Osteocyte (in vitro differentiated cells): ENCODE data around the gene ANTKMT. TPM values are rescaled to one million over a fixed set of nuclear protein-coding genes. Genes with fewer than 3 reads are reported as not detected.

Experiments
- DNase-seq: peaks from one replicate; pipeline ENCODE4 v3.0.0; 2021; ENCODE audit warnings: mixed read lengths; ENCODE audit not compliant: unreplicated experiment; ENCODE audit errors: extremely low spot score
- H3K27ac Mint-ChIP-seq: one replicate; pipeline ENCODE4 v1.8.0; 2021; ENCODE audit warnings: mild to moderate bottlenecking, mixed read lengths; ENCODE audit not compliant: unreplicated experiment
- H3K27me3 Mint-ChIP-seq: one replicate; pipeline ENCODE4 v1.8.0; 2021; ENCODE audit warnings: mixed read lengths; ENCODE audit not compliant: unreplicated experiment
- H3K36me3 Mint-ChIP-seq: one replicate; pipeline ENCODE4 v1.8.0; 2021; ENCODE audit warnings: mixed read lengths; ENCODE audit not compliant: unreplicated experiment
- H3K4me1 Mint-ChIP-seq: one replicate; pipeline ENCODE4 v1.8.0; 2021; ENCODE audit warnings: mixed read lengths; ENCODE audit not compliant: unreplicated experiment
- H3K4me3 Mint-ChIP-seq: one replicate; pipeline ENCODE4 v1.8.0; 2021; ENCODE audit warnings: mild to moderate bottlenecking, moderate library complexity, mixed read lengths; ENCODE audit not compliant: unreplicated experiment
- H3K9me3 Mint-ChIP-seq: one replicate; pipeline ENCODE4 v1.8.0; 2021; ENCODE audit warnings: mixed read lengths; ENCODE audit not compliant: unreplicated experiment
- CTCF ChIP-seq: fragments of 200-600 bp; sonication (generic); IDR thresholded peaks from 2 replicates; pipeline ENCODE4 v1.5.0; 2021; ENCODE audit warnings: antibody characterized with exemption, mild to moderate bottlenecking, moderate library complexity
- total RNA-seq: library from RNA; stranded (reverse); gene quantifications from 2 replicates; pipeline ENCODE4 v1.2.1, GENCODE V29; 2021

Gene ANTKMT
- total RNA-seq, 1 donor from 2014 or later = 41.7 TPM

GRCh38 chr16:700684-701584 lies 20.0 kb upstream of the ANTKMT start:
- no peak overlapping the region for H3K4me3 Mint-ChIP-seq
- H3K4me1 Mint-ChIP-seq = no peaks in the 10 kb centered on the region
- TF ChIP-seq CTCF = no peak
- DNase-seq = no peak
- no peaks in the 10 kb centered on the region for H3K36me3 Mint-ChIP-seq
- no peaks in the 10 kb centered on the region for H3K9me3 Mint-ChIP-seq
- peaks cover 34% of the 10 kb centered on the region for H3K27me3 Mint-ChIP-seq
- no peak overlapping the region for H3K27ac Mint-ChIP-seq

- no peak for TF ChIP-seq CTCF
- Mint-ChIP-seq H3K27me3 (peaks cover 38% of the 10 kb centered on the region), H3K4me3 (no peak overlapping the region), H3K9me3 (no peaks in the 10 kb centered on the region), H3K4me1 (peaks cover 8% of the 10 kb centered on the region), H3K36me3 (no peaks in the 10 kb centered on the region), H3K27ac (no peak overlapping the region)
- DNase-seq = no peak
Measured at GRCh38 chr16:702341-702740, 18.6 kb upstream of the ANTKMT start.

GRCh38 chr16:703406-703805 lies 17.5 kb upstream of the ANTKMT start:
- Mint-ChIP-seq H3K4me1 (peaks cover 10% of the 10 kb centered on the region), H3K4me3 (no peak overlapping the region), H3K9me3 (no peaks in the 10 kb centered on the region), H3K27me3 (peaks cover 43% of the 10 kb centered on the region), H3K27ac (no peak overlapping the region), H3K36me3 (no peaks in the 10 kb centered on the region)
- no peak for TF ChIP-seq CTCF
- no peak for DNase-seq

DNA sequence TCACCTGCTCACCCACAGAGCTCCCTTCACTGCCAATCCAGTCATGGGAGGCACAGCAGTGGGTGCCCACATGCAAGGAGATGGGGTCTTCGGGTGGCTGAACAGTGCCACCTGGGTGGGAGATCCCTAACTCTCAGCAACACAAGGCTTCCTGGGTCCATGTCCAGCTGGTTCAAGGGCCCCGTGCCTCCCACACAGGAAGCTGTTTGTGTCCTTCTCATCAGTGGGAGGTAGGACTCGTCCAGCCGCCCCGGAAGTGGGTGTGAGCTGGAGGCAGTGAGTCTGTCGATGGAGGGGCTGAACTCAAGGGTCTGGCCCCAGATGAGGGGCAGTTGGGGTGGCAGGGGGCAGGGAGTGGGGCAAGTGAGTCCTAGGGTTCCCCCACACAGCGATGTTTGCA lies 16.9 kb upstream of the ANTKMT start:
- Mint-ChIP-seq H3K9me3 (no peaks in the 10 kb centered on the region), H3K4me1 (peaks cover 10% of the 10 kb centered on the region), H3K27ac (no peak overlapping the region), H3K36me3 (no peaks in the 10 kb centered on the region), H3K27me3 (peaks cover 45% of the 10 kb centered on the region), H3K4me3 (no peak overlapping the region)
- TF ChIP-seq CTCF = no peak
- DNase-seq = no peak

GRCh38 chr16:704552-705380 lies 16.2 kb upstream of the ANTKMT start:
- TF ChIP-seq CTCF = no peak
- Mint-ChIP-seq H3K27me3 (peaks cover 45% of the 10 kb centered on the region), H3K36me3 (no peaks in the 10 kb centered on the region), H3K4me3 (no peak overlapping the region), H3K4me1 (peaks cover 14% of the 10 kb centered on the region), H3K27ac (no peak overlapping the region), H3K9me3 (no peaks in the 10 kb centered on the region)
- DNase-seq = no peak
